ENCODE results near the gene EDC4.

- TF ChIP-seq, protein P1, sequence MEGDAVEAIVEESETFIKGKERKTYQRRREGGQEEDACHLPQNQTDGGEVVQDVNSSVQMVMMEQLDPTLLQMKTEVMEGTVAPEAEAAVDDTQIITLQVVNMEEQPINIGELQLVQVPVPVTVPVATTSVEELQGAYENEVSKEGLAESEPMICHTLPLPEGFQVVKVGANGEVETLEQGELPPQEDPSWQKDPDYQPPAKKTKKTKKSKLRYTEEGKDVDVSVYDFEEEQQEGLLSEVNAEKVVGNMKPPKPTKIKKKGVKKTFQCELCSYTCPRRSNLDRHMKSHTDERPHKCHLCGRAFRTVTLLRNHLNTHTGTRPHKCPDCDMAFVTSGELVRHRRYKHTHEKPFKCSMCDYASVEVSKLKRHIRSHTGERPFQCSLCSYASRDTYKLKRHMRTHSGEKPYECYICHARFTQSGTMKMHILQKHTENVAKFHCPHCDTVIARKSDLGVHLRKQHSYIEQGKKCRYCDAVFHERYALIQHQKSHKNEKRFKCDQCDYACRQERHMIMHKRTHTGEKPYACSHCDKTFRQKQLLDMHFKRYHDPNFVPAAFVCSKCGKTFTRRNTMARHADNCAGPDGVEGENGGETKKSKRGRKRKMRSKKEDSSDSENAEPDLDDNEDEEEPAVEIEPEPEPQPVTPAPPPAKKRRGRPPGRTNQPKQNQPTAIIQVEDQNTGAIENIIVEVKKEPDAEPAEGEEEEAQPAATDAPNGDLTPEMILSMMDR (conservative IDR thresholded peaks at IDR 0.05): no peak
- no peak for TF ChIP-seq ZFX (IDR thresholded peaks at IDR 0.05)
Measured at GRCh38 chr16:67825119-67825518, 47.7 kb upstream of the EDC4 start.

Measured in C4-2B (cell line).